Activated T-cell treated with anti-CD3 and anti-CD28 coated beads, Interleukin-2, amount 50 U/mL, for 4 hours (primary cell): ENCODE data around the gene ANKRD44. TPM values are rescaled to one million over a fixed set of nuclear protein-coding genes. Genes with fewer than 3 reads are reported as not detected.
A peak's percentile ranks its signal among the peaks of the same experiment; 100 is the strongest.

Source experiments
- ATAC-seq, 2 donors: fragments of 200-7000 bp; cut with Tn5 transposase; one replicate each; pipeline ENCODE4 v1.10.0; 2021
- DNase-seq: peaks from one replicate; pipeline ENCODE4 v3.0.0-alpha.2; 2020
- H3K27me3 Mint-ChIP-seq: one replicate; pipeline ENCODE4 v1.8.0; 2021; ENCODE audit warnings: low read depth, mixed read lengths
- H3K36me3 Mint-ChIP-seq: one replicate; pipeline ENCODE4 v1.8.0; 2022; ENCODE audit warnings: mixed read lengths; ENCODE audit not compliant: insufficient read depth
- H3K4me1 Mint-ChIP-seq: one replicate; pipeline ENCODE4 v1.8.0; 2021; ENCODE audit warnings: low read depth, mixed read lengths
- H3K4me3 Mint-ChIP-seq: one replicate; pipeline ENCODE4 v1.8.0; 2021; ENCODE audit warnings: mild to moderate bottlenecking, moderate library complexity, mixed read lengths
- H3K9me3 Mint-ChIP-seq: one replicate; pipeline ENCODE4 v1.8.0; 2021; ENCODE audit warnings: mixed read lengths
- total RNA-seq, 3 donors: library from RNA; stranded (reverse); gene quantifications; one replicate each; pipeline ENCODE4 v1.2.1, GENCODE V29; 2021

ANKRD44 gene
- total RNA-seq, 3 donors from 2014 or later: 75.0 to 91.5 (median 78.3) TPM

GRCh38 chr2:197268786-197269584, 41.6 kb downstream of the ANKRD44 start:
- Mint-ChIP-seq H3K36me3 (peaks cover 9% of the 10 kb centered on the region), H3K4me1 (peaks cover 91% of the 10 kb centered on the region), H3K4me3 (peak overlapping the region; percentile 3), H3K27me3 (no peaks in the 10 kb centered on the region), H3K9me3 (no peaks in the 10 kb centered on the region)
- peak; percentile 62 to 76 for ATAC-seq
- no peak for DNase-seq

GRCh38 chr2:197266477-197266876, 44.1 kb downstream of the ANKRD44 start:
- H3K36me3 Mint-ChIP-seq: peaks cover 13% of the 10 kb centered on the region
- no peaks in the 10 kb centered on the region for H3K27me3 Mint-ChIP-seq
- H3K4me1 Mint-ChIP-seq: peaks cover 98% of the 10 kb centered on the region
- H3K4me3 Mint-ChIP-seq: peak overlapping the region; percentile 56
- H3K9me3 Mint-ChIP-seq: no peaks in the 10 kb centered on the region
- DNase-seq (no peak), ATAC-seq (peak; percentile 46 to 54)

GRCh38 chr2:197265924-197266323, 44.7 kb downstream of the ANKRD44 start:
- Mint-ChIP-seq H3K27me3 (no peaks in the 10 kb centered on the region), H3K4me1 (peaks cover 98% of the 10 kb centered on the region), H3K9me3 (no peaks in the 10 kb centered on the region), H3K36me3 (peaks cover 13% of the 10 kb centered on the region), H3K4me3 (peak overlapping the region; percentile 56)
- DNase-seq (peak; percentile 22), ATAC-seq (peak; percentile 23 to 28)

GRCh38 chr2:197265036-197265435, 45.5 kb downstream of the ANKRD44 start:
- DNase-seq: no peak
- H3K4me1 Mint-ChIP-seq: peaks cover 92% of the 10 kb centered on the region
- peaks cover 7% of the 10 kb centered on the region for H3K36me3 Mint-ChIP-seq
- no peak overlapping the region for H3K4me3 Mint-ChIP-seq
- no peaks in the 10 kb centered on the region for H3K9me3 Mint-ChIP-seq
- H3K27me3 Mint-ChIP-seq: no peaks in the 10 kb centered on the region
- ATAC-seq: no peak

- DNase-seq (no peak), ATAC-seq (no peak)
- no peaks in the 10 kb centered on the region for H3K27me3 Mint-ChIP-seq
- H3K9me3 Mint-ChIP-seq: peaks cover 3% of the 10 kb centered on the region
- peaks cover 90% of the 10 kb centered on the region for H3K4me1 Mint-ChIP-seq
- peak overlapping the region; percentile 35 for H3K4me3 Mint-ChIP-seq
- peaks cover 9% of the 10 kb centered on the region for H3K36me3 Mint-ChIP-seq
Observed at GRCh38 chr2:197264332-197264731, 46.2 kb downstream of the ANKRD44 start.

GRCh38 chr2:197263077-197263476, 47.5 kb downstream of the ANKRD44 start:
- H3K4me3 Mint-ChIP-seq: no peak overlapping the region
- DNase-seq (no peak), ATAC-seq (no peak)
- peaks cover 6% of the 10 kb centered on the region for H3K9me3 Mint-ChIP-seq
- peaks cover 90% of the 10 kb centered on the region for H3K4me1 Mint-ChIP-seq
- H3K27me3 Mint-ChIP-seq: no peaks in the 10 kb centered on the region
- peaks cover 13% of the 10 kb centered on the region for H3K36me3 Mint-ChIP-seq

- DNase-seq (no peak), ATAC-seq (no peak)
- Mint-ChIP-seq H3K36me3 (peaks cover 13% of the 10 kb centered on the region), H3K9me3 (peaks cover 6% of the 10 kb centered on the region), H3K4me3 (peak overlapping the region; percentile 63), H3K4me1 (peaks cover 86% of the 10 kb centered on the region), H3K27me3 (no peaks in the 10 kb centered on the region)
Observed at GRCh38 chr2:197261808-197262226, 48.8 kb downstream of the ANKRD44 start.

- H3K36me3 Mint-ChIP-seq: peaks cover 13% of the 10 kb centered on the region
- peak overlapping the region; percentile 2 for H3K4me3 Mint-ChIP-seq
Observed at GRCh38 chr2:197259470-197259999, 51.0 kb downstream of the ANKRD44 start.

GRCh38 chr2:197258580-197258979, 52.0 kb downstream of the ANKRD44 start:
- peaks cover 6% of the 10 kb centered on the region for H3K9me3 Mint-ChIP-seq
- no peaks in the 10 kb centered on the region for H3K27me3 Mint-ChIP-seq
- H3K4me3 Mint-ChIP-seq: peak overlapping the region; percentile 51
- DNase-seq: no peak
- ATAC-seq: peak; percentile 18 to 42
- peaks cover 85% of the 10 kb centered on the region for H3K4me1 Mint-ChIP-seq
- H3K36me3 Mint-ChIP-seq: peaks cover 13% of the 10 kb centered on the region

More at GRCh38 chr2:197259470-197259999, 51.0 kb downstream of the ANKRD44 start:
- no peak for DNase-seq
- H3K9me3 Mint-ChIP-seq: peaks cover 6% of the 10 kb centered on the region
- ATAC-seq: peak; percentile 11 to 17
- no peaks in the 10 kb centered on the region for H3K27me3 Mint-ChIP-seq
- H3K4me1 Mint-ChIP-seq: peaks cover 85% of the 10 kb centered on the region

GRCh38 chr2:197256547-197257170, 53.9 kb downstream of the ANKRD44 start:
- ATAC-seq (no peak), DNase-seq (no peak)
- Mint-ChIP-seq H3K36me3 (peaks cover 7% of the 10 kb centered on the region), H3K27me3 (no peaks in the 10 kb centered on the region), H3K4me1 (peaks cover 75% of the 10 kb centered on the region), H3K4me3 (peak overlapping the region; percentile 76), H3K9me3 (peaks cover 6% of the 10 kb centered on the region)

GRCh38 chr2:197256021-197256420, 54.6 kb downstream of the ANKRD44 start:
- no peaks in the 10 kb centered on the region for H3K27me3 Mint-ChIP-seq
- peaks cover 7% of the 10 kb centered on the region for H3K36me3 Mint-ChIP-seq
- peaks cover 75% of the 10 kb centered on the region for H3K4me1 Mint-ChIP-seq
- no peak for ATAC-seq
- DNase-seq: no peak
- H3K9me3 Mint-ChIP-seq: peaks cover 6% of the 10 kb centered on the region
- peak overlapping the region; percentile 76 for H3K4me3 Mint-ChIP-seq

- Mint-ChIP-seq H3K36me3 (peaks cover 7% of the 10 kb centered on the region), H3K4me1 (peaks cover 78% of the 10 kb centered on the region), H3K9me3 (peaks cover 6% of the 10 kb centered on the region), H3K27me3 (no peaks in the 10 kb centered on the region), H3K4me3 (peak overlapping the region; percentile 76)
- peak; percentile 52 for DNase-seq
- ATAC-seq: peak; percentile 90 to 91
Observed at GRCh38 chr2:197255543-197255942, 55.0 kb downstream of the ANKRD44 start.

- H3K36me3 Mint-ChIP-seq: peaks cover 7% of the 10 kb centered on the region
- peaks cover 6% of the 10 kb centered on the region for H3K9me3 Mint-ChIP-seq
- peak overlapping the region; percentile 76 for H3K4me3 Mint-ChIP-seq
- no peak for DNase-seq
- peak; percentile 65 to 73 for ATAC-seq
- no peaks in the 10 kb centered on the region for H3K27me3 Mint-ChIP-seq
- H3K4me1 Mint-ChIP-seq: peaks cover 81% of the 10 kb centered on the region
Observed at GRCh38 chr2:197254776-197255530, 55.6 kb downstream of the ANKRD44 start.

GRCh38 chr2:197251576-197251975, 59.0 kb downstream of the ANKRD44 start:
- Mint-ChIP-seq H3K9me3 (no peaks in the 10 kb centered on the region), H3K36me3 (peaks cover 9% of the 10 kb centered on the region), H3K4me1 (peaks cover 85% of the 10 kb centered on the region), H3K27me3 (no peaks in the 10 kb centered on the region), H3K4me3 (no peak overlapping the region)
- ATAC-seq (no peak), DNase-seq (no peak)
